GM23248 (cell line): Measurements from ENCODE around the gene NFIX.

Experiments used
- EZH2 ChIP-seq: fragments of 200-600 bp; sonication (generic); IDR thresholded peaks from 2 replicates; pipeline ENCODE4 v1.6.1; 2018; ENCODE audit warnings: antibody characterized with exemption, mild to moderate bottlenecking; ENCODE audit not compliant: insufficient read depth, poor library complexity, severe bottlenecking
- EZH2phosphoT487 ChIP-seq: fragments of 200-600 bp; sonication (generic); IDR thresholded peaks from 2 replicates; pipeline ENCODE4 v1.6.1; 2018; ENCODE audit warnings: antibody characterized with exemption, moderate library complexity, mild to moderate bottlenecking, low read depth; ENCODE audit not compliant: insufficient read depth

- no peak for TF ChIP-seq EZH2
- TF ChIP-seq EZH2phosphoT487: no peak
Measured at GRCh38 chr19:13032837-13033236, 37.6 kb downstream of the NFIX start.
